Measurements from ENCODE around the gene RFC5.

- TF ChIP-seq CEBPZ (IDR thresholded peaks at IDR 0.05; ENCODE audit: low read depth, low read length), result no peak
- no peak for TF ChIP-seq EGR1 (IDR thresholded peaks at IDR 0.05; ENCODE audit: borderline replicate concordance in 1 of 2, low read depth in 2 of 2, low read length in 2 of 2)
- TF ChIP-seq CTCF (IDR thresholded peaks at IDR 0.05 in 2 of 3, conservative IDR thresholded peaks at IDR 0.05 in 1 of 3; ENCODE audit: control insufficient read depth in 2 of 3, extremely low read depth in 1 of 3, insufficient read depth in 1 of 3, low read depth in 3 of 3, low read length in 3 of 3), result no peak
- TF ChIP-seq JUND (IDR thresholded peaks at IDR 0.05; ENCODE audit: low read depth, low read length), result no peak
- TF ChIP-seq POLR2A (IDR thresholded peaks at IDR 0.05; ENCODE audit: low read depth, low read length), result no peak
- no peak for TF ChIP-seq REST (IDR thresholded peaks at IDR 0.05; ENCODE audit: low read depth, low read length)
- TF ChIP-seq TARDBP (IDR thresholded peaks at IDR 0.05; ENCODE audit: borderline replicate concordance), result no peak
Observed at GRCh38 chr12:118065380-118065779, 48.9 kb downstream of the RFC5 start.

All from GM12878 (cell line).